ENCODE data around the gene MS4A10. TPM values are rescaled to one million over a fixed set of nuclear protein-coding genes. Genes with fewer than 3 reads are reported as not detected.

Gene MS4A10
- total and polyA plus RNA-seq, 2 experiments from 2014 or later = not detected

GRCh38 chr11:60795291-60795690 is 10.2 kb downstream of the MS4A10 start:
- TF ChIP-seq CTCF (IDR thresholded peaks at IDR 0.05; ENCODE audit: low read depth, low read length) = no peak
- no peak overlapping the region for H3K27ac ChIP-seq
- H3K9me3 ChIP-seq (ENCODE audit: low read depth) = no peaks in the 10 kb centered on the region
- H3K36me3 ChIP-seq = no peaks in the 10 kb centered on the region
- H3K27me3 ChIP-seq = no peaks in the 10 kb centered on the region
- no peak overlapping the region for H3K4me3 ChIP-seq
- DNase-seq (ENCODE audit: low read depth in 1 of 2, low spot score in 1 of 2) = no peak
- H3K4me1 ChIP-seq (ENCODE audit: low read depth) = no peaks in the 10 kb centered on the region

- no peaks in the 10 kb centered on the region for H3K9me3 ChIP-seq (ENCODE audit: low read depth)
These were observed 12.9 kb downstream of the MS4A10 start for GRCh38 chr11:60797846-60798630.

GRCh38 chr11:60798631-60799030 is 13.5 kb downstream of the MS4A10 start:
- Histone ChIP-seq H3K27me3 (no peaks in the 10 kb centered on the region), H3K9me3 (ENCODE audit: low read depth) (no peaks in the 10 kb centered on the region), H3K27ac (no peak overlapping the region), H3K36me3 (no peaks in the 10 kb centered on the region), H3K4me1 (ENCODE audit: low read depth) (no peaks in the 10 kb centered on the region), H3K4me3 (no peak overlapping the region)
- no peak for TF ChIP-seq CTCF (IDR thresholded peaks at IDR 0.05; ENCODE audit: low read depth, low read length)
- DNase-seq (ENCODE audit: low read depth in 1 of 2, low spot score in 1 of 2) = no peak

More at GRCh38 chr11:60797846-60798630, 12.9 kb downstream of the MS4A10 start:
- DNase-seq (ENCODE audit: low read depth in 1 of 2, low spot score in 1 of 2) = no peak
- Histone ChIP-seq H3K27me3 (no peaks in the 10 kb centered on the region), H3K4me3 (no peak overlapping the region), H3K4me1 (ENCODE audit: low read depth) (no peaks in the 10 kb centered on the region), H3K36me3 (no peaks in the 10 kb centered on the region), H3K27ac (no peak overlapping the region)
- TF ChIP-seq CTCF (IDR thresholded peaks at IDR 0.05; ENCODE audit: low read depth, low read length) = no peak

DNA sequence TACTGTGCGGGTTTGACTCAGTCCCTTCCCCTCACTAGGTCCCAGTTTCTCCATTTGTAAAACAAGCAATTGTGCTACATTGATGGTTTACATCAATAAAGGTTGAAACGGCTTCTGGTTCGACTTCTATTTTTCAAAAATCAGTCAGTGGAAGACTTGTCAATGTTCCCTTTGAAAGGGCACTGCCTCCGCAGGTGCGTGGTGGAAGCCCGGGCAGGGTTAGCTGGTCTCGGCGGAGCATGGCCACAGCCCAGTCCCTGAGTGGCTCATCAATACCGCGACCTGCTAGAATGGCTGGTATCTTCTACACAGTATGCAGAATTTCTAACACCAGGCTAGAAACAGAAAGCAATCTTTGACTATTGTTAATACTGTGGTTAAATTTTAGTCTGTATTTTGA is 16.1 kb downstream of the MS4A10 start:
- Histone ChIP-seq H3K36me3 (no peaks in the 10 kb centered on the region), H3K27me3 (no peaks in the 10 kb centered on the region), H3K9me3 (ENCODE audit: low read depth) (no peaks in the 10 kb centered on the region), H3K4me3 (no peak overlapping the region), H3K27ac (no peak overlapping the region), H3K4me1 (ENCODE audit: low read depth) (no peaks in the 10 kb centered on the region)
- no peak for DNase-seq (ENCODE audit: low read depth in 1 of 2, low spot score in 1 of 2)
- TF ChIP-seq CTCF (IDR thresholded peaks at IDR 0.05; ENCODE audit: low read depth, low read length) = no peak

GRCh38 chr11:60803273-60803936 is 18.3 kb downstream of the MS4A10 start:
- H3K36me3 ChIP-seq = no peaks in the 10 kb centered on the region
- no peak overlapping the region for H3K27ac ChIP-seq
- no peaks in the 10 kb centered on the region for H3K9me3 ChIP-seq (ENCODE audit: low read depth)
- DNase-seq (ENCODE audit: low read depth in 1 of 2, low spot score in 1 of 2) = no peak
- H3K4me3 ChIP-seq = no peak overlapping the region
- H3K4me1 ChIP-seq (ENCODE audit: low read depth) = no peaks in the 10 kb centered on the region
- no peak for TF ChIP-seq CTCF (IDR thresholded peaks at IDR 0.05; ENCODE audit: low read depth, low read length)
- H3K27me3 ChIP-seq = no peaks in the 10 kb centered on the region

Measured in cardiac muscle cell (in vitro differentiated cells and primary cell).